ENCODE results near the gene KCNA10.
"Not testable (repeated sequence)": the region's sequence is repeated elsewhere in the genome, so short reads cannot be mapped to it uniquely, and the experiment has no call there.

KCNA10 gene

GRCh38 chr1:110533230-110533629 is 14.3 kb upstream of the KCNA10 start:
- DNase-seq (ENCODE audit: low spot score) = no peak

DNA sequence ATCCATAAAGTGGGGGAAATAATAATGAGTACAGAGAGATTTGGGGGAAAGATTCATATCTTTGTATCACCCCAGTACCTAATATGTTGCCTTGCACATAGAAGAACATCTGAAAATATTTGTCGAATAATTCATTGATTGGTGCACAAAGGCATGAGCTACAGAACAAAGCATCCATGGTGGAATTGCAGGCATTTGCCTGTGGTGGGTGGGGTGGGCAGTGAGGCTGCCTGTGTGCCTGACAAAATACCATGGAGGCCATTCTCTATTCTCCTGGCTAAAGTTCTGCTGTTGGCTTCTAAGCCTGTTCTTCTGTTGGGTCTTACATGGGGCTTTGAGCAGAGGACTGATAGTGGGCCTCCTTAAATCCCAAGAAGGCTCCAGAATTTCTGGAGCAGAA is 10.0 kb upstream of the KCNA10 start:
- DNase-seq (ENCODE audit: low spot score) = no peak

DNA sequence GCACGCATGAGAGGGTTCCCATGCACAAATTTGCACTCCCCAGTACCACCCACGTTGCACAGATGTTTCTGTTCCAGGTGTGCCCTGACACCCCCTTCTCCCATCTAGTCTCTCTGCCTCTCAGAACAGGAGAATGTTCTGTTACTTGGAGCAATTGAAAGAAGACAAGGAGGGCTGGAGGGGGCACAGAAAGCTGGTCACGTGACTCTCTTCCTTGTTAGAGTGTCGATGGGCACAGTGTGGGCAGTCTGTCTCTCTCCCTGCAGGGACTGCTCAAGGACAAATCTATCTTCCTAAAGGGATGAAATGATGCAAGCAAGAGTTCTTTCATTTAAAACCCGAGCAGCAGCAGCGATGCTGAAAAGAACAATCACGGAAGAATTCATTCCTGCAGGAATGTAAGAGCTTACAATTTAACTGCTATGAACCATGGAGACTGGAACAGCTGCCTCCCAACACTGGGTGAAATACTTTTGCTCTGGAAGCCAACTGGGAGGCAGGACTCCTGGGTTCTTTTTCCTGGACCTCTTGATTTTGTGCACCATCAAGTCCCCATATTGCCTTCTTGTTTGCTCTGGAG is 7.3 kb upstream of the KCNA10 start:
- DNase-seq (ENCODE audit: low spot score) = no peak

DNA sequence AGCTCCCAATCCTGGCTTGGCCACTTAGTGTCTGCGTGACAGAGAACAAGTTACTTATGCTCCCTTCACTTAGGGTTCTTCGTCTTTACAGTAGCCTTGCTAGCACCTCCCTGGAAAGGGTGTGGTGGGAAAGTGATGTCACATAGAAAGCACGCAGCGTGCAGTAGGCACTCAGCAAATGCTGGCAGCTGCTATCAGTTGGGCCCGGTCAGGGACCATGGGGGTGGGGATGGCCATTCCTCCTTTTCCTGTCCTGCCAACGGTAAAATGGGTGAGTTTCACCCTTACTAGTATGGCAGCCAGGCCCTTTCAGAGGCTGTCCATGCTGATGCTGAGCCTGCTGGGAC is 6.2 kb upstream of the KCNA10 start:
- DNase-seq (ENCODE audit: low spot score) = no peak

GRCh38 chr1:110524311-110525248 is 5.6 kb upstream of the KCNA10 start:
- peak; percentile 42 for DNase-seq (ENCODE audit: low spot score)

- no peak for DNase-seq (ENCODE audit: low spot score)
These were observed 4.0 kb upstream of the KCNA10 start for GRCh38 chr1:110523011-110523410.

DNA sequence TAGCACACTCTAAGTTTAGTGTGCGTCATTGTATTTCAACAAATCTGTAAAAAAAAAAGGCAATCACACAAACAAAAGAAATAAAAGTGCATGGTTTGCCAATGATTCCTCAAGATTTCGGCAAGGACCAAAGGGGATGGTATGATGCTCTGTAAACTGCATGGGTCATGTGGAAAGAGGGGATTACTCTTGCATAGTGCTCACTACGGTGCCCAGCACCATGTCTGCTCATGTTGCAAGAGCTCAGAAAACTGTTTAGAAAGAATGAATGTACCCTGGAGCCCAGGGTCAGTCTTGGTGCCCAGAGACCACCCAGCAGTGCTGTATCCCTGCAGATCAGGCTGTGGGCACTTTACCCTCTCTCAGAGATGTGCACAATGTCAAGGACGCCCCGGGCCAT is 3.6 kb upstream of the KCNA10 start:
- no peak for DNase-seq (ENCODE audit: low spot score)

GRCh38 chr1:110520827-110521226 is 1.9 kb upstream of the KCNA10 start:
- DNase-seq (ENCODE audit: low spot score) = no peak

- no peak for DNase-seq (ENCODE audit: low spot score)
These were observed 3.1 kb downstream of the KCNA10 start for GRCh38 chr1:110515891-110516290.

DNA sequence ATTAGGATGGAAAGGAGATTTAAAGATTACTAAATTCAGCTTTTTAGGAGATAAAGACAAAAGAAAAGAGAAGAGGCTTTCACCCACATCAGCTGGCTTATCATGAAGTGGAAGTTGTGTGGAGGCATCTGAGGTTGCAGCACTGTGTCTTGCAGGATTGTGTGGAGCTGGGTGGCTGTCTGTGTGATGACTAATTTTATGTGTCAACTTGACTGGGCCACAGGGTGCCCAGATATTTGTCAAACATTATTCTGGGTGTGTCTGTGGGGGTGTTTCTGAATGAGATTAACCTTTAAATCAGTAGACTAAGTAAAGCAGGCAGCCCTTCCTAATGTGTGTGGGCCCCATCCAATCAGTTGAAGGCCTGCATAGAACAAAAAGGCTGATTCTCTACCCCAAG is 3.9 kb downstream of the KCNA10 start:
- DNase-seq (ENCODE audit: low spot score) = no peak

GRCh38 chr1:110513511-110513910 is 5.5 kb downstream of the KCNA10 start:
- no peak for DNase-seq (ENCODE audit: low spot score)

DNA sequence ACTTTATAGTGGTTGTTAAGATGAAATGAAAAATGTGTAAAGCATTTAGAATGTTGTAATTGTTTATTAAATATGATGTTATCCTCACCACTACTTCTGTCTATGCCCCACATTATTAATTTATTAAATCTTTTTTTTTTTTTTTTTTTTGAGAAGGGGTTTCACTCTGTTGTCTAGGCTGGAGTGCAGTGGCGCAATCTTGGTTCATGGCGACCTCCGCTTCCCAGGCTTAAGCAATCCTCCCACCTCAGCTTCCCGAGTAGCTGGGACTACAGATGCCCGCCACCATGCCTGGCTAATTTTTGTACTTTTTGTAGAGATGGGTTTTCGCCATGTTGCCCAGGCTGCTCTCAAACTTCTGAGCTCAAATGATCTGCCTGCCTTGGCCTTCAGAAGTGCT is 7.5 kb downstream of the KCNA10 start:
- no peak for DNase-seq (ENCODE audit: low spot score)

GRCh38 chr1:110510921-110511320 is 8.1 kb downstream of the KCNA10 start:
- DNase-seq (ENCODE audit: low spot score) = not testable (repeated sequence)

GRCh38 chr1:110509655-110510054 is 9.3 kb downstream of the KCNA10 start:
- DNase-seq (ENCODE audit: low spot score) = no peak

GRCh38 chr1:110508028-110508940 is 10.7 kb downstream of the KCNA10 start:
- no peak for DNase-seq (ENCODE audit: low spot score)

DNA sequence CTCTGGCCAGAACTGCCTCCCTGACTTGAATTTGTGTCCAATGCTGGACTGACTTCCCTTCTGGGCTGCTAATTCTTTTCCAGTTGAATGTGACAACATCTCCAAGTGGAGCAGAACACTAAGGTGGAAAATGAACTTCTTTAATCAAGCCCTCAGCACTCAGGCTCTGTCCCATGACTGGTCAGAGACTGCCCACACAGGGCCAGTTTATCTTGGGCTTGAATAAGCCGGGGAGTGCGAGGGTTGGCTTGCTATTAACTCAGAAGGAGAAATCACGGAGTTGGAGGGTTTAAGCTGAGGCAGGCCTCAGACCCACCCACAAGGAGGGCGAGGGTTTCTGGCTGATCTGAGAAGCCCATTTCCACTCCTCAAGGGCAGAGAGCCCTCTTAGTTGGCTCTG is 12.4 kb downstream of the KCNA10 start:
- no peak for DNase-seq (ENCODE audit: low spot score)

DNA sequence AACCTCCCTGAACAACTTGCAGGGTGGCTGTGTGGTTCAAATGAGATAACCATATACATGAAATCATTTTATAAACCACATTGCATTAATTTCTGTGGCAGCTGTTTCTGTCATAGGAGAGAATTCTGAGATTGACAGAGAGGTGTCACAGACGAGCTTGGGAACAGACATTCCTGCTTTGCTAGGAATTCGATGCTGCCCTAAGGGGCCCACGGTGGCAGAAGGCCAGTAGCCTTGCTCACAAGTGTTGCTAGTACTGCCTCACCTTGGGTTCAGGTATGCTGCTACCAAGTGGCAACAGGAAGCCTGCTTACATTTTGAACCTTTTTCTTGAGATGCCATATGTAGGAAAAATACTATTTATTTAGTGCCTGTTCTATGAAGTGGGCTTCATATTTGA is 13.4 kb downstream of the KCNA10 start:
- DNase-seq (ENCODE audit: low spot score) = no peak

- DNase-seq (ENCODE audit: low spot score) = no peak
These were observed 14.7 kb downstream of the KCNA10 start for GRCh38 chr1:110504226-110504625.

GRCh38 chr1:110503471-110503870 is 15.5 kb downstream of the KCNA10 start:
- no peak for DNase-seq (ENCODE audit: low spot score)

DNA sequence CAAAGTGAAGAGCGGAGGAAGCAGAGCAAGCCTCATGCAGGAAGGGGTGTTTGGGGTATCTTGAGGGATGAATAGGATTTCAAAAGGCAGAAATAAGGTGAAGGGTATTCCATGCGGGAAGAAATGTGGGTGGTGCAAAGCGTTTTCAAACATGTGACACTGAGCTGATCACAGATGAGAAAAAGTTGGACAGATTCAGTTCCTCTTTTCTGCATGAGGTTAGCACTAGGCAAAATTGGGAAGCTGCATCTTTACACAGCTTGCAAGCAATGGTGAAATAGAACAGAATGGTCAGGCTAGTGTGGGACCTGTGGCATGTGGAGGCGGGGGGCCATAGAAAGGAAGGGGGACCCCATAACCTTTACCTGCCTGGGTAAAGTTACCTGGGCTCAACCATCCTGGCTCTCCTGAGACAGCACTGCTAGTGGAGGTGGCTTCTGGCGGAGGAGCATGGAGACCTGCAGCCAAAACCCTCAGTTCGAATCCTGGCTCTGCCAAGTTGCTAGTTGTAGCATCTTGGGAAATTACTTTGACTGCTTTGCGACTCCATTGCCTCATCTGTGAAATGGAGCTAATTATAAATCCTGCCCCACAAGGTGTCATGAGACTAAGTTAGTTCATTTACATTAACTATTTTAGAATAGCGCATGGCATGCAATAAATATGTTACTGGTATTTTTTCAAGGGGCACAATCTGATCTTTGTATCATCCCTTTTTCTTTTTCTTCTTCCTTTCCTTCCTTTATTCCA is 16.4 kb downstream of the KCNA10 start:
- no peak for DNase-seq (ENCODE audit: low spot score)

- no peak for DNase-seq (ENCODE audit: low spot score)
These were observed 17.4 kb downstream of the KCNA10 start for GRCh38 chr1:110501488-110502132.

Data from CD4-positive, alpha-beta T cell treated with Interleukin-2 at 100 ng/mL for 4 hours (primary cell).